SU-DHL-6 (cell line): ENCODE data around the gene ZNF81.
"Not testable (repeated sequence)": the region's sequence is repeated elsewhere in the genome, so short reads cannot be mapped to it uniquely, and the experiment has no call there.

Source experiments
- H2AFZ ChIP-seq: fragments of 200-600 bp; sonication (generic); 2 replicates; pipeline ENCODE4 v1.6.1; 2014; ENCODE audit warnings: low read depth, mild to moderate bottlenecking, moderate library complexity, mixed read lengths, antibody characterized with exemption, low read length; ENCODE audit not compliant: severe bottlenecking
- H3F3A ChIP-seq: fragments of 200-600 bp; shearing (Covaris generic); 2 replicates; pipeline ENCODE4 v1.6.0; 2016; ENCODE audit warnings: antibody characterized with exemption, mild to moderate bottlenecking; ENCODE audit not compliant: insufficient read depth
- H3K27ac ChIP-seq: fragments of 200-600 bp; sonication (generic); 2 replicates; pipeline ENCODE4 v1.5.1; 2016; ENCODE audit warnings: low read depth, mild to moderate bottlenecking, low read length, moderate library complexity, mixed read lengths
- H3K27me3 ChIP-seq: fragments of 200-600 bp; sonication (generic), shearing (Covaris generic); 2 replicates; pipeline ENCODE4 v1.6.0; 2014; ENCODE audit warnings: mild to moderate bottlenecking, low read length
- H3K36me3 ChIP-seq: fragments of 200-600 bp; sonication (generic); 2 replicates; pipeline ENCODE4 v1.6.1; 2014; ENCODE audit warnings: mild to moderate bottlenecking, low read length, mixed read lengths
- H3K4me2 ChIP-seq: fragments of 300-600, 200-600 bp; shearing (Covaris generic), sonication (generic); 2 replicates; pipeline ENCODE4 v1.6.0; 2014; ENCODE audit warnings: low read length, low read depth, mild to moderate bottlenecking; ENCODE audit not compliant: poor library complexity, severe bottlenecking
- H3K4me3 ChIP-seq: fragments of 200-600 bp; sonication (generic); 2 replicates; pipeline ENCODE4 v1.5.1; 2014; ENCODE audit warnings: antibody characterized with exemption, low read length, mild to moderate bottlenecking, mixed read lengths; ENCODE audit not compliant: insufficient read depth, poor library complexity, severe bottlenecking
- H3K79me2 ChIP-seq: fragments of 200-600 bp; sonication (generic); 2 replicates; pipeline ENCODE4 v1.6.1; 2014; ENCODE audit warnings: mild to moderate bottlenecking, low read length, moderate library complexity; ENCODE audit not compliant: insufficient read depth
- H3K9ac ChIP-seq: fragments of 200-600 bp; sonication (generic); 2 replicates; pipeline ENCODE4 v1.7.0; 2014; ENCODE audit warnings: mild to moderate bottlenecking, low read length
- H3K9me2 ChIP-seq: fragments of 200-600 bp; sonication (generic); replicated peaks from 2 replicates; pipeline ENCODE4 v1.6.1; 2014; ENCODE audit warnings: low read length; ENCODE audit not compliant: insufficient read depth
- H3K9me3 ChIP-seq: fragments of 200-600 bp; sonication (generic); 2 replicates; pipeline ENCODE4 v1.6.1; 2014; ENCODE audit warnings: low read length, mixed read lengths; ENCODE audit not compliant: insufficient read depth
- H4K20me1 ChIP-seq: fragments of 200-600 bp; sonication (generic); 2 replicates; pipeline ENCODE4 v1.6.1; 2014; ENCODE audit warnings: low read depth, mild to moderate bottlenecking, antibody characterized with exemption, low read length, moderate library complexity, mixed read lengths
- EZH2phosphoT487 ChIP-seq: fragments of 200-600 bp; sonication (generic), shearing (Covaris generic); conservative IDR thresholded peaks from 2 replicates; pipeline ENCODE4 v1.6.1; 2018; ENCODE audit warnings: mild to moderate bottlenecking, antibody characterized with exemption, low read length, moderate library complexity, mixed read lengths
- TF ChIP-seq, protein P1 (sequence below): fragments of 200-600 bp; sonication (generic); IDR thresholded peaks from one replicate; pipeline ENCODE4 v1.5.1; 2017; ENCODE audit warnings: antibody characterized with exemption, mild to moderate bottlenecking, low read length, moderate library complexity; ENCODE audit not compliant: insufficient read depth, poor library complexity, severe bottlenecking

The ZNF81 gene

GRCh38 chrX:47940448-47940847, 103.7 kb downstream of the ZNF81 start:
- Histone ChIP-seq H3K79me2 (no peaks in the 10 kb centered on the region), H3F3A (peaks cover 21% of the 10 kb centered on the region), H3K4me2 (no peak overlapping the region), H3K9ac (no peak overlapping the region), H3K27me3 (no peaks in the 10 kb centered on the region), H4K20me1 (no peaks in the 10 kb centered on the region), H2AFZ (no peak overlapping the region), H3K36me3 (no peaks in the 10 kb centered on the region), H3K27ac (peak overlapping the region; percentile 76; the same call in 1 of the 2 replicates), H3K9me3 (no peaks in the 10 kb centered on the region), H3K9me2 (no peaks in the 10 kb centered on the region), H3K4me3 (no peak overlapping the region)
- TF ChIP-seq, protein P1, sequence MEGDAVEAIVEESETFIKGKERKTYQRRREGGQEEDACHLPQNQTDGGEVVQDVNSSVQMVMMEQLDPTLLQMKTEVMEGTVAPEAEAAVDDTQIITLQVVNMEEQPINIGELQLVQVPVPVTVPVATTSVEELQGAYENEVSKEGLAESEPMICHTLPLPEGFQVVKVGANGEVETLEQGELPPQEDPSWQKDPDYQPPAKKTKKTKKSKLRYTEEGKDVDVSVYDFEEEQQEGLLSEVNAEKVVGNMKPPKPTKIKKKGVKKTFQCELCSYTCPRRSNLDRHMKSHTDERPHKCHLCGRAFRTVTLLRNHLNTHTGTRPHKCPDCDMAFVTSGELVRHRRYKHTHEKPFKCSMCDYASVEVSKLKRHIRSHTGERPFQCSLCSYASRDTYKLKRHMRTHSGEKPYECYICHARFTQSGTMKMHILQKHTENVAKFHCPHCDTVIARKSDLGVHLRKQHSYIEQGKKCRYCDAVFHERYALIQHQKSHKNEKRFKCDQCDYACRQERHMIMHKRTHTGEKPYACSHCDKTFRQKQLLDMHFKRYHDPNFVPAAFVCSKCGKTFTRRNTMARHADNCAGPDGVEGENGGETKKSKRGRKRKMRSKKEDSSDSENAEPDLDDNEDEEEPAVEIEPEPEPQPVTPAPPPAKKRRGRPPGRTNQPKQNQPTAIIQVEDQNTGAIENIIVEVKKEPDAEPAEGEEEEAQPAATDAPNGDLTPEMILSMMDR: no peak
- no peak for TF ChIP-seq EZH2phosphoT487

DNA sequence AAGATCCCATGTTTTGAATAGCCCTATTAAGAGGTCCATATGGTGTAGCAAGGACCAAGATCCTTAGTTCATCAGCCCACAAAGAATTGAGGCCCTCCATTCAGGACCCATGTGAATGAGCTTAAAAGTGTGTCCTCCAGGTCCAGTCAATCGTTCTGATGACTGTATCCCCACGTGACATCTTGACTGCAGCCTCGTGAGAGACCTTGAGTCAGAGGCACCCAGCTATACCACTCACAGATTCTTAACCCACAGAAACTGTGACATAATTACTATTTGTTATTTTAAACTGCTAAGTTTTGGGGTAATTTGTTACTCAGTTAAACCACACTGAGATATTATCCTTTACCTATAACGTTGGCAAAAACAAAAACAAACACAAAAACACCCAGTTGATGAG, 104.7 kb downstream of the ZNF81 start:
- Histone ChIP-seq H3K4me2 (peak overlapping the region; percentile 46), H3F3A (peaks cover 17% of the 10 kb centered on the region), H3K27me3 (no peaks in the 10 kb centered on the region), H3K27ac (peak overlapping the region; percentile 76), H3K9me2 (no peaks in the 10 kb centered on the region), H3K36me3 (no peaks in the 10 kb centered on the region), H2AFZ (peak overlapping the region; percentile 54), H3K9ac (no peak overlapping the region), H3K4me3 (no peak overlapping the region), H3K79me2 (no peaks in the 10 kb centered on the region), H3K9me3 (no peaks in the 10 kb centered on the region), H4K20me1 (no peaks in the 10 kb centered on the region)
- TF ChIP-seq EZH2phosphoT487: no peak
- TF ChIP-seq, protein P1: no peak

DNA sequence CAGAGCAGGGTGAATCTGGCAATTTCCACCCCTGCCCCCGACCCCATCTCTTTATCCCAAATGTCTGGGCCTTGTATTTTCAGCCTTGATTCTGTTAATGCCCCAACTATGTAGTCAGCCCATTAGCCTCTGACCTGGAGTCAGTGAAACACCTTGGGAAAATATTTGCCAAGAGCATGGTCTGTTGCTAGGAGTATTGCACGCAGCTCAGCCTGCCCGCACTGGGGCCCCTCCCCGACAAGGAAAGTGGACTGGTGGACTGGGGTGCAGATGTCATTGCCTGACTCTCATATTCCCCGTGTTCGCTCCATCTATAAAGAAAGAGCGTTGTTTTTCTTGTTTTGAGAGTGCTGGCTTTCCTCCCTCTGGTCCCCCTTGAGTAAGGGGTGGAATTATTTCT, 118.6 kb downstream of the ZNF81 start:
- H3K9ac ChIP-seq, H3K27ac ChIP-seq, H3K9me2 ChIP-seq, H4K20me1 ChIP-seq, H2AFZ ChIP-seq, H3K79me2 ChIP-seq, H3K36me3 ChIP-seq, H3K27me3 ChIP-seq, H3K4me3 ChIP-seq, H3K9me3 ChIP-seq, H3K4me2 ChIP-seq, H3F3A ChIP-seq: not testable (repeated sequence)

- no peak overlapping the region for H3K9ac ChIP-seq
- no peaks in the 10 kb centered on the region for H3F3A ChIP-seq
- no peaks in the 10 kb centered on the region for H3K9me3 ChIP-seq
- no peaks in the 10 kb centered on the region for H3K9me2 ChIP-seq
- no peaks in the 10 kb centered on the region for H3K27me3 ChIP-seq
- H4K20me1 ChIP-seq: no peaks in the 10 kb centered on the region
- H3K27ac ChIP-seq: no peak overlapping the region
- no peaks in the 10 kb centered on the region for H3K79me2 ChIP-seq
- no peak overlapping the region for H3K4me3 ChIP-seq
- H3K4me2 ChIP-seq: no peak overlapping the region
- 0 out of 2 replicates have a peak, but pooled peaks cover 3% of the 10 kb centered on the region for H3K36me3 ChIP-seq
- TF ChIP-seq, protein P1: no peak
- TF ChIP-seq EZH2phosphoT487: no peak
- H2AFZ ChIP-seq: no peak overlapping the region
Measured at GRCh38 chrX:47956016-47956415, 119.3 kb downstream of the ZNF81 start.

- not testable (repeated sequence) for H3K27me3 ChIP-seq, H3K4me2 ChIP-seq, H3K9me2 ChIP-seq, H3K9me3 ChIP-seq, H3K79me2 ChIP-seq, H3K27ac ChIP-seq, H3F3A ChIP-seq, H3K9ac ChIP-seq, H4K20me1 ChIP-seq, H3K36me3 ChIP-seq, H3K4me3 ChIP-seq, H2AFZ ChIP-seq
Measured at GRCh38 chrX:47958206-47958605, 121.5 kb downstream of the ZNF81 start.
